HL-60 (cell line): ENCODE measurements around the gene ANKZF1.

Experiments used
- DNase-seq, 2 experiments: peaks; one replicate each; pipeline ENCODE4 v3.0.0-alpha.2; 2010 to 2020; ENCODE audit warnings: low read depth in 1 of 2, low spot score in 1 of 2
- H3K27ac ChIP-seq: fragments of 250-450 bp; sonication (Bioruptor Pico); replicated peaks from 2 replicates; pipeline ENCODE4 v1.5.1; 2020; ENCODE audit warnings: mild to moderate bottlenecking, moderate library complexity
- H3K27me3 ChIP-seq: fragments of 250-450 bp; sonication (Bioruptor Pico); 2 replicates; pipeline ENCODE4 v1.5.1; 2021; ENCODE audit warnings: mild to moderate bottlenecking, moderate library complexity; ENCODE audit not compliant: insufficient read depth, poor library complexity, severe bottlenecking
- H3K4me3 ChIP-seq: replicated peaks from 2 replicates; pipeline ENCODE4 v1.5.1; 2011; ENCODE audit warnings: mild to moderate bottlenecking, control low read depth, low read length; ENCODE audit not compliant: insufficient read depth
- CTCF ChIP-seq: IDR thresholded peaks from one replicate; pipeline ENCODE4 v1.5.1; 2011; ENCODE audit warnings: low read length, control low read depth, inconsistent platforms; ENCODE audit not compliant: insufficient read depth
- GABPA ChIP-seq: IDR thresholded peaks from 2 replicates; pipeline ENCODE4 v1.6.1; 2012; ENCODE audit warnings: low read depth
- POLR2AphosphoS5 ChIP-seq: IDR thresholded peaks from 2 replicates; pipeline ENCODE4 v1.6.1; 2012; ENCODE audit warnings: low read depth
- REST ChIP-seq: IDR thresholded peaks from 2 replicates; pipeline ENCODE4 v1.6.1; 2012; ENCODE audit warnings: low read depth; ENCODE audit not compliant: insufficient replicate concordance
- SPI1 ChIP-seq: IDR thresholded peaks from 2 replicates; pipeline ENCODE4 v1.6.1; 2012; ENCODE audit warnings: low read depth, mild to moderate bottlenecking, borderline replicate concordance

ANKZF1 gene

GRCh38 chr2:219223831-219224610 lies 5.6 kb upstream of the ANKZF1 start:
- Histone ChIP-seq H3K27ac (no peak overlapping the region), H3K4me3 (no peak overlapping the region), H3K27me3 (no peaks in the 10 kb centered on the region)
- DNase-seq, result no peak
- no peak for TF ChIP-seq REST
- no peak for TF ChIP-seq SPI1
- TF ChIP-seq POLR2AphosphoS5, result no peak
- TF ChIP-seq CTCF, result no peak
- no peak for TF ChIP-seq GABPA

- Histone ChIP-seq H3K4me3 (no peak overlapping the region), H3K27ac (no peak overlapping the region), H3K27me3 (no peaks in the 10 kb centered on the region)
- TF ChIP-seq SPI1 (peak; percentile 99), CTCF (no peak), POLR2AphosphoS5 (peak; percentile 100), GABPA (no peak), REST (no peak)
- DNase-seq, result peak; percentile 87 to 89
Observed at GRCh38 chr2:219225350-219225749, 4.3 kb upstream of the ANKZF1 start.

GRCh38 chr2:219228041-219228910 lies 1.3 kb upstream of the ANKZF1 start:
- no peak for TF ChIP-seq GABPA
- no peak for TF ChIP-seq CTCF
- TF ChIP-seq SPI1, result peak; percentile 67; the same call in 1 of the 2 replicates
- no peak for TF ChIP-seq REST
- no peak for TF ChIP-seq POLR2AphosphoS5
- H3K27ac ChIP-seq, result peak overlapping the region; percentile 2; the same call in 1 of the 2 replicates
- H3K27me3 ChIP-seq, result no peaks in the 10 kb centered on the region
- DNase-seq, result peak in 1 of 2 experiments; percentile 14
- H3K4me3 ChIP-seq, result peak overlapping the region; percentile 75
